GM12892 (cell line): Measurements from ENCODE around the gene CLDN1.

Source experiments
- POLR2A ChIP-seq: IDR thresholded peaks from 2 replicates; pipeline ENCODE4 v1.6.1; 2011; ENCODE audit warnings: low read depth, low read length, control low read depth
- POLR2AphosphoS5 ChIP-seq: IDR thresholded peaks from 2 replicates; pipeline ENCODE4 v1.6.1; 2011; ENCODE audit warnings: low read depth, low read length, control low read depth
- TAF1 ChIP-seq: IDR thresholded peaks from 2 replicates; pipeline ENCODE4 v1.6.1; 2011; ENCODE audit warnings: low read depth, mild to moderate bottlenecking, control low read depth, low read length, borderline replicate concordance

DNA sequence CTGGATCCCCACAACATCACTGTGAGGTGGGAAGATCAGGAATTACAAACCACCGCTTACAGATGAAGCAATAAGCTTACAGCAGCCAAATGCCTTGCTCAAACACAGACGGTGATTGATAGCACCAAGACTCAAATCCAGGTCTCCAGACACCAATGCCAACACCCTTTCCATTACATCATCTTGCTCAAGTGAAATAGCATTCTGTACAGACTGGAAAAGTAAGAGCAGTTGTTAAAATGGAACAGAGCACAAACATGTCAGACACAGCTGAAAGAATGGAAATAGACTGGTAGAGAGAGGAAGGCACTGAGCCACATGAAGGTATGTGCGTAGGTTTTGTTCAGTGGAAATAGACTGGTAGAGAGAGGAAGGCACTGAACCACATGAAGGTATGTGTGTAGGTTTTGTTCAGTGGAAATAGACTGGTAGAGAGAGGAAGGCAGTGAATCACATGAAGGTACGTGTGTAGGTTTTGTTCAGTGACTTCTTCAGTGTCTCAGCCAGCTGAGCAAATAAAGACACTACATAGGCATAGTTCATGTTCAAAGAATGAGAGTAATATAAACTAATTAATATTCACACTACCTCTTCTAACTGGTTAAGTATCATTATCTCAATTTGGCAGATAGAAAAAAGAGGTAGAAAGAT is 15.6 kb downstream of the CLDN1 start:
- TF ChIP-seq POLR2A (no peak), POLR2AphosphoS5 (no peak), TAF1 (no peak)
